Ishikawa (cell line): ENCODE data around the gene ZBTB21.

Source experiments
- CEBPB ChIP-seq: IDR thresholded peaks from 2 replicates; pipeline ENCODE4 v1.6.1; 2012
- CREB1 ChIP-seq: IDR thresholded peaks from 2 replicates; pipeline ENCODE4 v1.6.1; 2012; ENCODE audit warnings: low read depth
- EP300 ChIP-seq: IDR thresholded peaks from 2 replicates; pipeline ENCODE4 v1.6.1; 2012; ENCODE audit warnings: borderline replicate concordance
- FOXM1 ChIP-seq: IDR thresholded peaks from 2 replicates; pipeline ENCODE4 v1.6.1; 2012; ENCODE audit warnings: low read depth, borderline replicate concordance
- MAX ChIP-seq: IDR thresholded peaks from 2 replicates; pipeline ENCODE4 v1.6.1; 2012
- NFIC ChIP-seq: IDR thresholded peaks from 2 replicates; pipeline ENCODE4 v1.6.1; 2012
- RAD21 ChIP-seq: IDR thresholded peaks from 2 replicates; pipeline ENCODE4 v1.6.1; 2012; ENCODE audit warnings: low read depth
- REST ChIP-seq: IDR thresholded peaks from 2 replicates; pipeline ENCODE4 v1.6.1; 2012; ENCODE audit warnings: low read depth, mild to moderate bottlenecking
- TAF1 ChIP-seq: IDR thresholded peaks from 2 replicates; pipeline ENCODE4 v1.6.1; 2012; ENCODE audit warnings: low read depth, mild to moderate bottlenecking
- TCF12 ChIP-seq: IDR thresholded peaks from 2 replicates; pipeline ENCODE4 v1.6.1; 2012; ENCODE audit warnings: low read depth
- TEAD4 ChIP-seq: IDR thresholded peaks from 2 replicates; pipeline ENCODE4 v1.6.1; 2012
- USF1 ChIP-seq: IDR thresholded peaks from 2 replicates; pipeline ENCODE4 v1.6.1; 2012
- YY1 ChIP-seq: IDR thresholded peaks from 2 replicates; pipeline ENCODE4 v1.6.1; 2012; ENCODE audit warnings: low read depth
- ZBTB7A ChIP-seq: IDR thresholded peaks from 2 replicates; pipeline ENCODE4 v1.6.1; 2012; ENCODE audit warnings: low read depth

ZBTB21 gene

GRCh38 chr21:42049578-42050430 is 39.6 kb upstream of the ZBTB21 start:
- TF ChIP-seq RAD21 = no peak
- no peak for TF ChIP-seq NFIC
- TF ChIP-seq USF1 = no peak
- TF ChIP-seq TEAD4 = no peak
- TF ChIP-seq EP300 = no peak

GRCh38 chr21:42048870-42049577 is 38.9 kb upstream of the ZBTB21 start:
- TF ChIP-seq FOXM1 (no peak), CREB1 (no peak), EP300 (no peak), YY1 (no peak), CEBPB (no peak), ZBTB7A (no peak), REST (no peak), TCF12 (no peak), TEAD4 (no peak)

GRCh38 chr21:42047821-42048613 is 37.9 kb upstream of the ZBTB21 start:
- TF ChIP-seq YY1 (no peak), TCF12 (no peak), CEBPB (no peak), REST (no peak), CREB1 (no peak), NFIC (no peak), TEAD4 (no peak)

- no peak for TF ChIP-seq CREB1
- TF ChIP-seq CEBPB = no peak
- TF ChIP-seq TEAD4 = no peak
- TF ChIP-seq USF1 = no peak
- no peak for TF ChIP-seq TAF1
- no peak for TF ChIP-seq MAX
- no peak for TF ChIP-seq YY1
- TF ChIP-seq NFIC = no peak
- no peak for TF ChIP-seq TCF12
- no peak for TF ChIP-seq REST
- no peak for TF ChIP-seq ZBTB7A
Measured at GRCh38 chr21:42044871-42045495, 34.8 kb upstream of the ZBTB21 start.
